ENCODE data around the gene RNU4-1.

Gene RNU4-1

GRCh38 chr12:120287491-120287890 is 5.5 kb downstream of the RNU4-1 start:
- no peak for DNase-seq

GRCh38 chr12:120286768-120287490 is 6.1 kb downstream of the RNU4-1 start:
- no peak for DNase-seq

- no peak for DNase-seq
Observed at GRCh38 chr12:120284381-120284780, 8.7 kb downstream of the RNU4-1 start.

GRCh38 chr12:120283318-120283717 is 9.7 kb downstream of the RNU4-1 start:
- DNase-seq, result no peak

GRCh38 chr12:120278137-120279069 is 14.6 kb downstream of the RNU4-1 start:
- DNase-seq, result no peak

- DNase-seq, result no peak
Observed at GRCh38 chr12:120276734-120277133, 16.3 kb downstream of the RNU4-1 start.

- DNase-seq, result no peak
Observed at GRCh38 chr12:120267736-120268135, 25.3 kb downstream of the RNU4-1 start.

GRCh38 chr12:120266180-120266870 is 26.7 kb downstream of the RNU4-1 start:
- DNase-seq, result no peak

GRCh38 chr12:120265473-120266179 is 27.4 kb downstream of the RNU4-1 start, which contains the start of gene PXN:
TSS of gene PXN (minus strand) at chr12:120265730. CDS start at chr12:120265629, 101 bp downstream.
- DNase-seq, result no peak

GRCh38 chr12:120264904-120265472 is 28.0 kb downstream of the RNU4-1 start:
- DNase-seq, result no peak

GRCh38 chr12:120264086-120264903 is 28.7 kb downstream of the RNU4-1 start:
- DNase-seq, result no peak

- DNase-seq, result no peak
Observed at GRCh38 chr12:120263748-120264085, 29.3 kb downstream of the RNU4-1 start.

GRCh38 chr12:120262852-120263747 is 29.9 kb downstream of the RNU4-1 start:
- no peak for DNase-seq

- DNase-seq, result no peak
Observed at GRCh38 chr12:120261951-120262851, 30.8 kb downstream of the RNU4-1 start.

- no peak for DNase-seq
Observed at GRCh38 chr12:120260607-120261006, 32.4 kb downstream of the RNU4-1 start.

GRCh38 chr12:120259418-120260202 is 33.4 kb downstream of the RNU4-1 start:
- DNase-seq, result no peak

GRCh38 chr12:120258323-120258896 is 34.6 kb downstream of the RNU4-1 start:
- DNase-seq, result no peak
